Measurements from ENCODE around the gene RTKN.

RTKN gene

GRCh38 chr2:74425523-74425922 lies 16.2 kb downstream of the RTKN start:
- Histone ChIP-seq H3K36me3 (ENCODE audit: low read length) (no peaks in the 10 kb centered on the region), H3K27ac (ENCODE audit: low read depth, low read length) (no peak overlapping the region), H3K9me2 (replicated peaks; ENCODE audit: insufficient read depth, low read length) (no peaks in the 10 kb centered on the region), H3K79me2 (ENCODE audit: insufficient read depth, low read length) (no peaks in the 10 kb centered on the region), H3K9ac (ENCODE audit: low read length) (no peak overlapping the region), H3K4me2 (ENCODE audit: low read depth, low read length, poor library complexity, severe bottlenecking) (no peak overlapping the region), H3F3A (ENCODE audit: insufficient read depth) (no peaks in the 10 kb centered on the region), H3K4me3 (ENCODE audit: insufficient read depth, low read length, poor library complexity, severe bottlenecking) (no peak overlapping the region), H2AFZ (ENCODE audit: low read depth, low read length, severe bottlenecking) (no peak overlapping the region), H3K9me3 (ENCODE audit: insufficient read depth, low read length) (no peaks in the 10 kb centered on the region), H3K27me3 (ENCODE audit: low read length) (no peaks in the 10 kb centered on the region), H4K20me1 (ENCODE audit: low read depth, low read length) (no peaks in the 10 kb centered on the region)
- TF ChIP-seq EZH2phosphoT487 (conservative IDR thresholded peaks at IDR 0.05; ENCODE audit: low read length) (no peak), CTCF (IDR thresholded peaks at IDR 0.05; ENCODE audit: insufficient read depth, low read length, poor library complexity, severe bottlenecking) (no peak)

- TF ChIP-seq EZH2phosphoT487 (conservative IDR thresholded peaks at IDR 0.05; ENCODE audit: low read length) (no peak), CTCF (IDR thresholded peaks at IDR 0.05; ENCODE audit: insufficient read depth, low read length, poor library complexity, severe bottlenecking) (no peak)
- Histone ChIP-seq H3K79me2 (ENCODE audit: insufficient read depth, low read length) (no peaks in the 10 kb centered on the region), H3K9me3 (ENCODE audit: insufficient read depth, low read length) (no peaks in the 10 kb centered on the region), H3K36me3 (ENCODE audit: low read length) (no peaks in the 10 kb centered on the region), H3K27ac (ENCODE audit: low read depth, low read length) (no peak overlapping the region), H3K27me3 (ENCODE audit: low read length) (no peaks in the 10 kb centered on the region), H2AFZ (ENCODE audit: low read depth, low read length, severe bottlenecking) (no peak overlapping the region), H4K20me1 (ENCODE audit: low read depth, low read length) (no peaks in the 10 kb centered on the region), H3K4me3 (ENCODE audit: insufficient read depth, low read length, poor library complexity, severe bottlenecking) (no peak overlapping the region), H3K9me2 (replicated peaks; ENCODE audit: insufficient read depth, low read length) (no peaks in the 10 kb centered on the region), H3K4me2 (ENCODE audit: low read depth, low read length, poor library complexity, severe bottlenecking) (no peak overlapping the region), H3F3A (ENCODE audit: insufficient read depth) (no peaks in the 10 kb centered on the region), H3K9ac (ENCODE audit: low read length) (no peak overlapping the region)
Measured at GRCh38 chr2:74424995-74425406, 16.7 kb downstream of the RTKN start.

- Histone ChIP-seq H3K79me2 (ENCODE audit: insufficient read depth, low read length) (no peaks in the 10 kb centered on the region), H3K9ac (ENCODE audit: low read length) (no peak overlapping the region), H3K4me3 (ENCODE audit: insufficient read depth, low read length, poor library complexity, severe bottlenecking) (no peak overlapping the region), H3F3A (ENCODE audit: insufficient read depth) (no peaks in the 10 kb centered on the region; the same call in 1 of the 2 replicates), H2AFZ (ENCODE audit: low read depth, low read length, severe bottlenecking) (no peak overlapping the region), H3K27me3 (ENCODE audit: low read length) (no peaks in the 10 kb centered on the region), H3K4me2 (ENCODE audit: low read depth, low read length, poor library complexity, severe bottlenecking) (no peak overlapping the region), H3K36me3 (ENCODE audit: low read length) (no peaks in the 10 kb centered on the region), H3K9me3 (ENCODE audit: insufficient read depth, low read length) (no peaks in the 10 kb centered on the region), H3K27ac (ENCODE audit: low read depth, low read length) (no peak overlapping the region), H3K9me2 (replicated peaks; ENCODE audit: insufficient read depth, low read length) (no peaks in the 10 kb centered on the region), H4K20me1 (ENCODE audit: low read depth, low read length) (no peaks in the 10 kb centered on the region)
- TF ChIP-seq CTCF (IDR thresholded peaks at IDR 0.05; ENCODE audit: insufficient read depth, low read length, poor library complexity, severe bottlenecking) (no peak), EZH2phosphoT487 (conservative IDR thresholded peaks at IDR 0.05; ENCODE audit: low read length) (no peak)
Measured at GRCh38 chr2:74424139-74424992, 17.4 kb downstream of the RTKN start.

Measured in SU-DHL-6 (cell line).